HepG2 (cell line): ENCODE data around the gene C2. TPM values are rescaled to one million over a fixed set of nuclear protein-coding genes. Genes with fewer than 3 reads are reported as not detected.

Source experiments
- AKAP8 ChIP-seq: sonication (generic); formaldehyde crosslinking; IDR thresholded peaks from 2 replicates; pipeline ENCODE4 v1.5.1; 2020; ENCODE audit warnings: mild to moderate bottlenecking, missing genetic modification reagents
- BORCS8-MEF2B ChIP-seq: sonication (generic); formaldehyde crosslinking; IDR thresholded peaks from 2 replicates; pipeline ENCODE4 v1.8.0; 2022; ENCODE audit warnings: mild to moderate bottlenecking, missing genetic modification reagents
- CCAR2 ChIP-seq: fragments of 200-400 bp; formaldehyde crosslinking; optimal IDR thresholded peaks from 2 replicates; pipeline ENCODE3; 2018; ENCODE audit warnings: low read depth, mild to moderate bottlenecking, low read length, moderate library complexity
- FOXK2 ChIP-seq: fragments of 450-650 bp; IDR thresholded peaks from 2 replicates; pipeline ENCODE4 v1.6.1; 2016
- LRRFIP1 ChIP-seq: sonication (generic); formaldehyde crosslinking; conservative IDR thresholded peaks from 2 replicates; pipeline ENCODE4 v1.4.0; 2020; ENCODE audit warnings: missing genetic modification reagents
- MEF2D ChIP-seq: sonication (generic); formaldehyde crosslinking; IDR thresholded peaks from 2 replicates; pipeline ENCODE4 v1.5.1; 2020; ENCODE audit warnings: mild to moderate bottlenecking, missing genetic modification reagents
- NPAS2 ChIP-seq: sonication (generic); formaldehyde crosslinking; IDR thresholded peaks from 2 replicates; pipeline ENCODE4 v1.8.0; 2022; ENCODE audit warnings: mild to moderate bottlenecking, missing genetic modification reagents, borderline replicate concordance
- PAF1 ChIP-seq: IDR thresholded peaks from 2 replicates; pipeline ENCODE4 v1.6.1; 2016; ENCODE audit warnings: missing genetic modification reagents, missing compliant biosample characterization
- PATZ1 ChIP-seq: sonication (generic); formaldehyde crosslinking; IDR thresholded peaks from 2 replicates; pipeline ENCODE4 v1.4.0; 2020; ENCODE audit warnings: missing genetic modification reagents
- PTBP1 ChIP-seq: fragments of 200-400 bp; formaldehyde crosslinking; IDR thresholded peaks from 2 replicates; pipeline ENCODE4 v1.6.1; 2018; ENCODE audit warnings: low read length, low read depth; ENCODE audit not compliant: poor library complexity, severe bottlenecking
- SNAI1 ChIP-seq: sonication (generic); formaldehyde crosslinking; IDR thresholded peaks from 2 replicates; pipeline ENCODE4 v1.5.0; 2020; ENCODE audit warnings: mild to moderate bottlenecking, missing genetic modification reagents, borderline replicate concordance
- SP2 ChIP-seq: sonication (generic); formaldehyde crosslinking; IDR thresholded peaks from 2 replicates; pipeline ENCODE4 v1.5.1; 2020; ENCODE audit warnings: mild to moderate bottlenecking, missing genetic modification reagents
- ZBTB33 ChIP-seq: sonication (generic); formaldehyde crosslinking; IDR thresholded peaks from 2 replicates; pipeline ENCODE4 v1.4.0; 2020; ENCODE audit warnings: missing genetic modification reagents
- ZNF331 ChIP-seq: sonication (generic); formaldehyde crosslinking; IDR thresholded peaks from 2 replicates; pipeline ENCODE4 v1.4.0; 2020; ENCODE audit warnings: missing genetic modification reagents
- ZNF607 ChIP-seq: sonication (generic); formaldehyde crosslinking; IDR thresholded peaks from 2 replicates; pipeline ENCODE4 v1.5.1; 2020; ENCODE audit warnings: missing genetic modification reagents, mild to moderate bottlenecking, borderline replicate concordance
- polyA plus RNA-seq, 8 experiments: library from polyadenylated mRNA; depleted of rRNA in 3 of 8; stranded (reverse) in 7 of 8; unstranded in 1 of 8; fragments of >200 nt; fragmentation: Illumina TruSeq in 4 of 8; extraction: Trizol in 4 of 8; gene quantifications; 2 replicates each; pipeline versions ENCODE4 v1.2.1 to v1.2.3, GENCODE V29; 2011 to 2016; ENCODE audit warnings: low read depth in 4 of 8, missing spikeins in 1 of 8, mixed read lengths in 1 of 8; ENCODE audit not compliant: insufficient read depth in 1 of 8
- total RNA-seq, 5 experiments: library from RNA; depleted of rRNA; stranded (reverse); fragments of >200 nt; fragmentation: Illumina TruSeq; extraction: Trizol; gene quantifications; 2 replicates each; pipeline ENCODE4 v1.2.3, GENCODE V29; 2016; ENCODE audit warnings: low read depth in 1 of 5
- TF ChIP-seq, protein P1 (sequence below): sonication (generic); formaldehyde crosslinking; IDR thresholded peaks from 2 replicates; pipeline ENCODE4 v1.8.0; 2022; ENCODE audit warnings: missing genetic modification reagents, mild to moderate bottlenecking, inconsistent platforms, borderline replicate concordance
- TF ChIP-seq, protein P2 (sequence below): sonication (generic); formaldehyde crosslinking; IDR thresholded peaks from 2 replicates; pipeline ENCODE4 v1.4.0; 2020; ENCODE audit warnings: missing genetic modification reagents
- TF ChIP-seq, protein P3 (sequence below): sonication (generic); formaldehyde crosslinking; IDR thresholded peaks from 2 replicates; pipeline ENCODE4 v1.9.0; 2021; ENCODE audit warnings: missing genetic modification reagents, mild to moderate bottlenecking, borderline replicate concordance

C2 gene
- total and polyA plus RNA-seq, 2 of the 13 experiments (the other 11 are each of a cell fraction or from before 2014, with no cell fraction given): 165 to 307 TPM

- TF ChIP-seq LRRFIP1 (CRISPR knock-in tag): no peak
- TF ChIP-seq PTBP1: no peak
- TF ChIP-seq SP2: peak; percentile 86
- peak; percentile 58; the same call in 1 of the 2 replicates for TF ChIP-seq ZNF331 (CRISPR knock-in tag)
- TF ChIP-seq, protein P1, sequence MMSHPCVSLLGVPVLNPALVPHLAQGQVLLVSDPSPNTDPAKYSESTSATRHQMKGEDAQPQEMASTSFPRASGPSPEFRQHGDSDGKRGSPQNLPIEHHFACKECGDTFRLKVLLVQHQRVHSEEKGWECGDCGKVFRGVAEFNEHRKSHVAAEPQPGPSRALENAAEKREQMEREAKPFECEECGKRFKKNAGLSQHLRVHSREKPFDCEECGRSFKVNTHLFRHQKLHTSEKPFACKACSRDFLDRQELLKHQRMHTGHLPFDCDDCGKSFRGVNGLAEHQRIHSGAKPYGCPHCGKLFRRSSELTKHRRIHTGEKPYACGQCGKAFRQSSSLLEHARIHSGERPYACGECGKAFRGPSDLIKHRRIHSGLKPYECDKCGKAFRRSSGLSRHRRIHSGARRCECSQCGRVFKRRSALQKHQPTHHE (CRISPR knock-in tag): peak; percentile 69; the same call in 1 of the 2 replicates
- peak; percentile 79; the same call in 1 of the 2 replicates for TF ChIP-seq MEF2D (CRISPR knock-in tag)
- no peak for TF ChIP-seq CCAR2
- TF ChIP-seq ZBTB33 (CRISPR knock-in tag): 0 out of 2 replicates have a peak, but pooled peaks have one; percentile 2
- TF ChIP-seq AKAP8 (CRISPR knock-in tag): 0 out of 2 replicates have a peak, but pooled peaks have one; percentile 44
- TF ChIP-seq SNAI1 (CRISPR knock-in tag): 0 out of 2 replicates have a peak, but pooled peaks have one; percentile 21
- peak; percentile 98 for TF ChIP-seq PATZ1 (CRISPR knock-in tag)
- TF ChIP-seq BORCS8-MEF2B (CRISPR knock-in tag): no peak; the same call in 1 of the 2 replicates
- TF ChIP-seq, protein P2, sequence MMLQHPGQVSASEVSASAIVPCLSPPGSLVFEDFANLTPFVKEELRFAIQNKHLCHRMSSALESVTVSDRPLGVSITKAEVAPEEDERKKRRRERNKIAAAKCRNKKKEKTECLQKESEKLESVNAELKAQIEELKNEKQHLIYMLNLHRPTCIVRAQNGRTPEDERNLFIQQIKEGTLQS: peak; percentile 11; the same call in 1 of the 2 replicates
- TF ChIP-seq PAF1: no peak
- no peak for TF ChIP-seq NPAS2
- TF ChIP-seq, protein P3, sequence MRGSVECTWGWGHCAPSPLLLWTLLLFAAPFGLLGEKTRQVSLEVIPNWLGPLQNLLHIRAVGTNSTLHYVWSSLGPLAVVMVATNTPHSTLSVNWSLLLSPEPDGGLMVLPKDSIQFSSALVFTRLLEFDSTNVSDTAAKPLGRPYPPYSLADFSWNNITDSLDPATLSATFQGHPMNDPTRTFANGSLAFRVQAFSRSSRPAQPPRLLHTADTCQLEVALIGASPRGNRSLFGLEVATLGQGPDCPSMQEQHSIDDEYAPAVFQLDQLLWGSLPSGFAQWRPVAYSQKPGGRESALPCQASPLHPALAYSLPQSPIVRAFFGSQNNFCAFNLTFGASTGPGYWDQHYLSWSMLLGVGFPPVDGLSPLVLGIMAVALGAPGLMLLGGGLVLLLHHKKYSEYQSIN: no peak
- TF ChIP-seq ZNF607 (CRISPR knock-in tag): peak; percentile 23; the same call in 1 of the 2 replicates
- TF ChIP-seq FOXK2: peak; percentile 74; the same call in 1 of the 2 replicates
Observed at GRCh38 chr6:31958741-31959739, 31.5 kb downstream of the C2 start, which contains the start of the genes NELFE and SKIC2 (continued).
